HEK293 (cell line): ENCODE measurements around the gene CASP7.

Source experiments
- CTCF ChIA-PET: fragments of 350-600 bp; formaldehyde crosslinking; extraction: SDS; loops from one replicate; lab custom pipeline; 2021; ENCODE audit warnings: antibody characterized with exemption; lab: Yijun Ruan, JAX
- POLR2A ChIA-PET: fragments of 300-600 bp; formaldehyde crosslinking; extraction: SDS; loops from one replicate; lab custom pipeline; 2020; ENCODE audit warnings: antibody characterized with exemption, inconsistent platforms; lab: Yijun Ruan, JAX
- H3K27ac ChIP-seq: fragments of 200-500 bp; sonication (Bioruptor generic); 2 replicates; pipeline ENCODE4 v1.5.1; 2014; ENCODE audit warnings: low read depth, low read length, control low read depth, inconsistent platforms; ENCODE audit errors: extremely low read depth
- H3K36me3 ChIP-seq, 2 experiments: fragments of 200-500 bp in 1 of 2; sonication (Bioruptor generic) in 1 of 2; 1 replicate in 1 of 2; 2 replicates in 1 of 2; pipeline ENCODE4 v1.5.1; 2014 to 2017; ENCODE audit warnings: inconsistent platforms in 2 of 2, low read length in 2 of 2; ENCODE audit not compliant: control insufficient read depth in 2 of 2, insufficient read depth in 1 of 2
- H3K4me1 ChIP-seq: fragments of 200-500 bp; sonication (Bioruptor generic); 2 replicates; pipeline ENCODE4 v1.5.1; 2014; ENCODE audit warnings: mild to moderate bottlenecking, low read length, inconsistent platforms; ENCODE audit not compliant: control insufficient read depth, insufficient read depth
- H3K4me3 ChIP-seq: 2 replicates; pipeline ENCODE4 v1.5.1; 2011; ENCODE audit warnings: low read depth, mild to moderate bottlenecking, control low read depth, low read length, moderate library complexity
- H3K9me3 ChIP-seq: fragments of 200-500 bp; sonication (Bioruptor generic); 2 replicates; pipeline ENCODE4 v1.5.1; 2014; ENCODE audit warnings: low read depth, low read length, inconsistent platforms; ENCODE audit not compliant: control insufficient read depth, insufficient read depth
- GLI2 ChIP-seq: fragments of 450-650 bp; formaldehyde crosslinking; IDR thresholded peaks from 2 replicates; pipeline ENCODE4; 2017; ENCODE audit warnings: missing biosample characterization, missing genetic modification characterization, low read depth, borderline replicate concordance
- KLF7 ChIP-seq: fragments of 450-650 bp; formaldehyde crosslinking; IDR thresholded peaks from 2 replicates; pipeline ENCODE4 v1.5.1; 2016; ENCODE audit warnings: missing biosample characterization, missing genetic modification characterization, borderline replicate concordance
- PRDM1 ChIP-seq: fragments of 450-650 bp; formaldehyde crosslinking; IDR thresholded peaks from 2 replicates; pipeline ENCODE4; 2016; ENCODE audit warnings: missing biosample characterization, missing genetic modification characterization
- YY1 ChIP-seq: fragments of 450-650 bp; formaldehyde crosslinking; IDR thresholded peaks from 2 replicates; pipeline ENCODE4 v1.5.1; 2018; ENCODE audit warnings: missing biosample characterization, missing genetic modification characterization
- ZBTB1 ChIP-seq: fragments of 450-650 bp; formaldehyde crosslinking; IDR thresholded peaks from 2 replicates; pipeline ENCODE4 v1.5.1; 2016; ENCODE audit warnings: missing biosample characterization, missing genetic modification characterization
- ZFHX2 ChIP-seq: fragments of 450-650 bp; formaldehyde crosslinking; conservative IDR thresholded peaks from 2 replicates; pipeline ENCODE4 v1.5.1; 2016; ENCODE audit warnings: missing biosample characterization, missing genetic modification characterization
- ZNF157 ChIP-seq: fragments of 450-650 bp; formaldehyde crosslinking; IDR thresholded peaks from 2 replicates; pipeline ENCODE4 v1.5.1; 2016; ENCODE audit warnings: missing biosample characterization, missing genetic modification characterization
- ZNF184 ChIP-seq: fragments of 450-650 bp; IDR thresholded peaks from 2 replicates; pipeline ENCODE4 v1.5.1; 2018; ENCODE audit warnings: missing biosample characterization, mild to moderate bottlenecking, missing genetic modification characterization
- ZNF19 ChIP-seq: fragments of 450-650 bp; formaldehyde crosslinking; IDR thresholded peaks from 2 replicates; pipeline ENCODE4; 2016; ENCODE audit warnings: missing biosample characterization, missing genetic modification characterization, low read depth
- ZNF239 ChIP-seq: fragments of 450-650 bp; formaldehyde crosslinking; IDR thresholded peaks from 2 replicates; pipeline ENCODE4 v1.5.1; 2016; ENCODE audit warnings: missing biosample characterization, missing genetic modification characterization
- ZNF510 ChIP-seq: fragments of 450-650 bp; formaldehyde crosslinking; IDR thresholded peaks from 2 replicates; pipeline ENCODE4 v1.5.1; 2018; ENCODE audit warnings: mild to moderate bottlenecking, missing genetic modification characterization, missing biosample characterization; ENCODE audit not compliant: insufficient replicate concordance
- ZNF529 ChIP-seq: fragments of 450-650 bp; formaldehyde crosslinking; IDR thresholded peaks from 2 replicates; pipeline ENCODE4 v1.5.1; 2017; ENCODE audit warnings: missing genetic modification characterization, missing biosample characterization; ENCODE audit not compliant: insufficient replicate concordance
- ZNF658 ChIP-seq: fragments of 450-650 bp; formaldehyde crosslinking; IDR thresholded peaks from 2 replicates; pipeline ENCODE4; 2016; ENCODE audit warnings: missing biosample characterization, missing genetic modification characterization
- ZNF785 ChIP-seq: fragments of 450-650 bp; formaldehyde crosslinking; IDR thresholded peaks from 2 replicates; pipeline ENCODE4 v1.5.1; 2016; ENCODE audit warnings: missing biosample characterization, missing genetic modification characterization
- TF ChIP-seq, protein P1 (sequence below): fragments of 450-650 bp; formaldehyde crosslinking; IDR thresholded peaks from 2 replicates; pipeline ENCODE4 v1.5.1; 2016; ENCODE audit warnings: missing biosample characterization, missing genetic modification characterization
- TF ChIP-seq, protein P2 (sequence below): fragments of 450-650 bp; formaldehyde crosslinking; IDR thresholded peaks from 2 replicates; pipeline ENCODE4 v1.5.1; 2017; ENCODE audit warnings: missing biosample characterization, missing genetic modification characterization
- TF ChIP-seq, protein P3 (sequence below): fragments of 450-650 bp; formaldehyde crosslinking; conservative IDR thresholded peaks from 2 replicates; pipeline ENCODE4 v1.5.1; 2016; ENCODE audit warnings: low read depth, missing biosample characterization, missing genetic modification characterization
- TF ChIP-seq, protein P4 (sequence below): fragments of 450-650 bp; IDR thresholded peaks from 2 replicates; pipeline ENCODE4 v1.5.1; 2018; ENCODE audit warnings: missing biosample characterization, missing genetic modification characterization
- TF ChIP-seq, protein P5 (sequence below): fragments of 450-650 bp; formaldehyde crosslinking; IDR thresholded peaks from 2 replicates; pipeline ENCODE4 v1.5.1; 2017; ENCODE audit warnings: missing biosample characterization, missing genetic modification characterization

The CASP7 gene

DNA sequence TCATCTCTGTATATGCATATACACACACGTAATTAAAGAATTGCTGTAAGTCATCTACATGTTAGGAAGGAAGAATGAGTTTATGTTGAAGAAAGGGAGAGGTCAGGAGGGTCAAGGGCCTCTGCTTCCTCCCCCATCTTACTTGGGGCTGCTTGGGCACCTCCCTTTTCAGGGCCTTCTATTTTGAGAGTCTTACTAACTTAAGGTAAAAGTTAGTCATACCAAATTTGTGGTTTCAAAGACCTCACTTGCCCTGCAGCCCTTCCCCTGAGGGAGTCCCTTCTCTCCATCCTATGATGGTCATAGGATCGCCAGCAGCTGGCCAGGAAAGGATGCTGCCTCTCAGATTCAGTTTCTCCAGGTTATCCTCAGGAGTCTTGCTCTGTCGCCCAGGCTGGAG lies 74.4 kb downstream of the CASP7 start (continued):
- TF ChIP-seq, protein P1, sequence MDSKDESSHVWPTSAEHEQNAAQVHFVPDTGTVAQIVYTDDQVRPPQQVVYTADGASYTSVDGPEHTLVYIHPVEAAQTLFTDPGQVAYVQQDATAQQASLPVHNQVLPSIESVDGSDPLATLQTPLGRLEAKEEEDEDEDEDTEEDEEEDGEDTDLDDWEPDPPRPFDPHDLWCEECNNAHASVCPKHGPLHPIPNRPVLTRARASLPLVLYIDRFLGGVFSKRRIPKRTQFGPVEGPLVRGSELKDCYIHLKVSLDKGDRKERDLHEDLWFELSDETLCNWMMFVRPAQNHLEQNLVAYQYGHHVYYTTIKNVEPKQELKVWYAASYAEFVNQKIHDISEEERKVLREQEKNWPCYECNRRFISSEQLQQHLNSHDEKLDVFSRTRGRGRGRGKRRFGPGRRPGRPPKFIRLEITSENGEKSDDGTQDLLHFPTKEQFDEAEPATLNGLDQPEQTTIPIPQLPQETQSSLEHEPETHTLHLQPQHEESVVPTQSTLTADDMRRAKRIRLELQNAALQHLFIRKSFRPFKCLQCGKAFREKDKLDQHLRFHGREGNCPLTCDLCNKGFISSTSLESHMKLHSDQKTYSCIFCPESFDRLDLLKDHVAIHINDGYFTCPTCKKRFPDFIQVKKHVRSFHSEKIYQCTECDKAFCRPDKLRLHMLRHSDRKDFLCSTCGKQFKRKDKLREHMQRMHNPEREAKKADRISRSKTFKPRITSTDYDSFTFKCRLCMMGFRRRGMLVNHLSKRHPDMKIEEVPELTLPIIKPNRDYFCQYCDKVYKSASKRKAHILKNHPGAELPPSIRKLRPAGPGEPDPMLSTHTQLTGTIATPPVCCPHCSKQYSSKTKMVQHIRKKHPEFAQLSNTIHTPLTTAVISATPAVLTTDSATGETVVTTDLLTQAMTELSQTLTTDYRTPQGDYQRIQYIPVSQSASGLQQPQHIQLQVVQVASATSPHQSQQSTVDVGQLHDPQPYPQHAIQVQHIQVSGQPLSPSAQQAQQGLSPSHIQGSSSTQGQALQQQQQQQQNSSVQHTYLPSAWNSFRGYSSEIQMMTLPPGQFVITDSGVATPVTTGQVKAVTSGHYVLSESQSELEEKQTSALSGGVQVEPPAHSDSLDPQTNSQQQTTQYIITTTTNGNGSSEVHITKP (tag by site-specific recombination): no peak
- TF ChIP-seq ZNF658 (tag by site-specific recombination) (no peak), YY1 (tag by site-specific recombination) (no peak), ZNF157 (tag by site-specific recombination) (no peak), GLI2 (no peak)
- TF ChIP-seq, protein P2, sequence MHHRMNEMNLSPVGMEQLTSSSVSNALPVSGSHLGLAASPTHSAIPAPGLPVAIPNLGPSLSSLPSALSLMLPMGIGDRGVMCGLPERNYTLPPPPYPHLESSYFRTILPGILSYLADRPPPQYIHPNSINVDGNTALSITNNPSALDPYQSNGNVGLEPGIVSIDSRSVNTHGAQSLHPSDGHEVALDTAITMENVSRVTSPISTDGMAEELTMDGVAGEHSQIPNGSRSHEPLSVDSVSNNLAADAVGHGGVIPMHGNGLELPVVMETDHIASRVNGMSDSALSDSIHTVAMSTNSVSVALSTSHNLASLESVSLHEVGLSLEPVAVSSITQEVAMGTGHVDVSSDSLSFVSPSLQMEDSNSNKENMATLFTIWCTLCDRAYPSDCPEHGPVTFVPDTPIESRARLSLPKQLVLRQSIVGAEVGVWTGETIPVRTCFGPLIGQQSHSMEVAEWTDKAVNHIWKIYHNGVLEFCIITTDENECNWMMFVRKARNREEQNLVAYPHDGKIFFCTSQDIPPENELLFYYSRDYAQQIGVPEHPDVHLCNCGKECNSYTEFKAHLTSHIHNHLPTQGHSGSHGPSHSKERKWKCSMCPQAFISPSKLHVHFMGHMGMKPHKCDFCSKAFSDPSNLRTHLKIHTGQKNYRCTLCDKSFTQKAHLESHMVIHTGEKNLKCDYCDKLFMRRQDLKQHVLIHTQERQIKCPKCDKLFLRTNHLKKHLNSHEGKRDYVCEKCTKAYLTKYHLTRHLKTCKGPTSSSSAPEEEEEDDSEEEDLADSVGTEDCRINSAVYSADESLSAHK: no peak

DNA sequence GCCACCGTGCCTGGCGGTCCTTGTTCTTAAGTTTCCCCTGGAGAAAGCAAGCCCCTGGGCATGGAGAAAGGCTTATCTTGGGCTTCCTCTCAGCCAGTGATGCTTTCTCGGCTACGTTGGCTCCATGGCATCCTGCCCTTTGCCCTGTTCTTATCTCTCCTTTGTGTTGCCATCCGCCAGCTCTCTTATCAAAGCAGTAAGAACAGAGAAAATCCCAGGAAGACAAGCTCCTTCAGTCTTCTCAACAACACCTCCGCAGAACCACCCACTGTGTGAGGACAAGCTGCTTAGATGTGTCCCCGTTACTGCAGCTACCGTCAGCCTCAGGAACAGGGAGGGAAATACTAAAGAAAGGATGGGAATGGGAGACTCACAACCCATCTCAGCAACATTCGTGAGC lies 75.1 kb downstream of the CASP7 start:
- Histone ChIP-seq H3K4me3 (no peak overlapping the region), H3K4me1 (no peaks in the 10 kb centered on the region), H3K9me3 (no peaks in the 10 kb centered on the region), H3K27ac (no peak overlapping the region)
- ChIA-PET CTCF (interaction anchor here (0.8 kb wide), 1 partner anchor 19 kb away, joined by 3 read pairs; no protein-coding TSS in a partner anchor), POLR2A (no interaction called here)
- TF ChIP-seq ZNF529 (tag by site-specific recombination) (no peak), ZNF510 (no peak), KLF7 (tag by site-specific recombination) (no peak), PRDM1 (tag by site-specific recombination) (no peak), ZFHX2 (no peak), ZNF239 (tag by site-specific recombination) (no peak), ZBTB1 (tag by site-specific recombination) (no peak), ZNF19 (tag by site-specific recombination) (no peak), ZNF184 (tag by site-specific recombination) (no peak), ZNF785 (tag by site-specific recombination) (no peak)
- TF ChIP-seq, protein P3, sequence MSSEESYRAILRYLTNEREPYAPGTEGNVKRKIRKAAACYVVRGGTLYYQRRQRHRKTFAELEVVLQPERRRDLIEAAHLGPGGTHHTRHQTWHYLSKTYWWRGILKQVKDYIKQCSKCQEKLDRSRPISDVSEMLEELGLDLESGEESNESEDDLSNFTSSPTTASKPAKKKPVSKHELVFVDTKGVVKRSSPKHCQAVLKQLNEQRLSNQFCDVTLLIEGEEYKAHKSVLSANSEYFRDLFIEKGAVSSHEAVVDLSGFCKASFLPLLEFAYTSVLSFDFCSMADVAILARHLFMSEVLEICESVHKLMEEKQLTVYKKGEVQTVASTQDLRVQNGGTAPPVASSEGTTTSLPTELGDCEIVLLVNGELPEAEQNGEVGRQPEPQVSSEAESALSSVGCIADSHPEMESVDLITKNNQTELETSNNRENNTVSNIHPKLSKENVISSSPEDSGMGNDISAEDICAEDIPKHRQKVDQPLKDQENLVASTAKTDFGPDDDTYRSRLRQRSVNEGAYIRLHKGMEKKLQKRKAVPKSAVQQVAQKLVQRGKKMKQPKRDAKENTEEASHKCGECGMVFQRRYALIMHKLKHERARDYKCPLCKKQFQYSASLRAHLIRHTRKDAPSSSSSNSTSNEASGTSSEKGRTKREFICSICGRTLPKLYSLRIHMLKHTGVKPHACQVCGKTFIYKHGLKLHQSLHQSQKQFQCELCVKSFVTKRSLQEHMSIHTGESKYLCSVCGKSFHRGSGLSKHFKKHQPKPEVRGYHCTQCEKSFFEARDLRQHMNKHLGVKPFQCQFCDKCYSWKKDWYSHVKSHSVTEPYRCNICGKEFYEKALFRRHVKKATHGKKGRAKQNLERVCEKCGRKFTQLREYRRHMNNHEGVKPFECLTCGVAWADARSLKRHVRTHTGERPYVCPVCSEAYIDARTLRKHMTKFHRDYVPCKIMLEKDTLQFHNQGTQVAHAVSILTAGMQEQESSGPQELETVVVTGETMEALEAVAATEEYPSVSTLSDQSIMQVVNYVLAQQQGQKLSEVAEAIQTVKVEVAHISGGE (tag by site-specific recombination): no peak
- TF ChIP-seq, protein P4, sequence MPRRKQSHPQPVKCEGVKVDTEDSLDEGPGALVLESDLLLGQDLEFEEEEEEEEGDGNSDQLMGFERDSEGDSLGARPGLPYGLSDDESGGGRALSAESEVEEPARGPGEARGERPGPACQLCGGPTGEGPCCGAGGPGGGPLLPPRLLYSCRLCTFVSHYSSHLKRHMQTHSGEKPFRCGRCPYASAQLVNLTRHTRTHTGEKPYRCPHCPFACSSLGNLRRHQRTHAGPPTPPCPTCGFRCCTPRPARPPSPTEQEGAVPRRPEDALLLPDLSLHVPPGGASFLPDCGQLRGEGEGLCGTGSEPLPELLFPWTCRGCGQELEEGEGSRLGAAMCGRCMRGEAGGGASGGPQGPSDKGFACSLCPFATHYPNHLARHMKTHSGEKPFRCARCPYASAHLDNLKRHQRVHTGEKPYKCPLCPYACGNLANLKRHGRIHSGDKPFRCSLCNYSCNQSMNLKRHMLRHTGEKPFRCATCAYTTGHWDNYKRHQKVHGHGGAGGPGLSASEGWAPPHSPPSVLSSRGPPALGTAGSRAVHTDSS (tag by site-specific recombination): no peak
- TF ChIP-seq, protein P5, sequence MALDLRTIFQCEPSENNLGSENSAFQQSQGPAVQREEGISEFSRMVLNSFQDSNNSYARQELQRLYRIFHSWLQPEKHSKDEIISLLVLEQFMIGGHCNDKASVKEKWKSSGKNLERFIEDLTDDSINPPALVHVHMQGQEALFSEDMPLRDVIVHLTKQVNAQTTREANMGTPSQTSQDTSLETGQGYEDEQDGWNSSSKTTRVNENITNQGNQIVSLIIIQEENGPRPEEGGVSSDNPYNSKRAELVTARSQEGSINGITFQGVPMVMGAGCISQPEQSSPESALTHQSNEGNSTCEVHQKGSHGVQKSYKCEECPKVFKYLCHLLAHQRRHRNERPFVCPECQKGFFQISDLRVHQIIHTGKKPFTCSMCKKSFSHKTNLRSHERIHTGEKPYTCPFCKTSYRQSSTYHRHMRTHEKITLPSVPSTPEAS (tag by site-specific recombination): no peak
- TF ChIP-seq, all 188 proteins: peak for 0
- H3K36me3 ChIP-seq: no peaks in the 10 kb centered on the region
